IMR-90 (cell line): Measurements from ENCODE around the gene ZNF684.

Source experiments
- BHLHE40 ChIP-seq: fragments of 150-350 bp; IDR thresholded peaks from 2 replicates; pipeline ENCODE4 v1.6.1; 2016; ENCODE audit warnings: mild to moderate bottlenecking, low read depth, low read length
- CEBPB ChIP-seq: IDR thresholded peaks from 2 replicates; pipeline ENCODE4 v1.6.1; 2012; ENCODE audit warnings: low read depth, low read length, improper control_type of control experiment
- CHD1 ChIP-seq: IDR thresholded peaks from 2 replicates; pipeline ENCODE4 v1.6.1; 2012; ENCODE audit warnings: low read depth, low read length, improper control_type of control experiment
- CTCF ChIP-seq: conservative IDR thresholded peaks from 2 replicates; pipeline ENCODE4 v1.5.1; 2012; ENCODE audit warnings: mild to moderate bottlenecking, low read depth, low read length, improper control_type of control experiment
- FOS ChIP-seq: fragments of 150-350 bp; IDR thresholded peaks from 2 replicates; pipeline ENCODE4 v1.6.1; 2016; ENCODE audit warnings: low read depth, low read length
- MAZ ChIP-seq: IDR thresholded peaks from 2 replicates; pipeline ENCODE4 v1.6.1; 2012; ENCODE audit warnings: low read depth, mild to moderate bottlenecking, low read length, improper control_type of control experiment, moderate library complexity, borderline replicate concordance
- POLR2A ChIP-seq: IDR thresholded peaks from 2 replicates; pipeline ENCODE4 v1.6.1; 2012; ENCODE audit warnings: mild to moderate bottlenecking, low read depth, low read length
- RAD21 ChIP-seq: IDR thresholded peaks from 2 replicates; pipeline ENCODE4 v1.6.1; 2012; ENCODE audit warnings: low read length, improper control_type of control experiment

- TF ChIP-seq CTCF = no peak
- TF ChIP-seq BHLHE40 = no peak
- TF ChIP-seq CEBPB = no peak
- TF ChIP-seq RAD21 = no peak
- no peak for TF ChIP-seq FOS
- TF ChIP-seq CHD1 = no peak
- no peak for TF ChIP-seq POLR2A
- TF ChIP-seq MAZ = no peak
Measured at GRCh38 chr1:40535732-40536131, 4.3 kb downstream of the ZNF684 start.
